ENCODE measurements around the gene EFCAB11.

- no peak for TF ChIP-seq POLR2A (IDR thresholded peaks at IDR 0.05)
- TF ChIP-seq, protein P1, sequence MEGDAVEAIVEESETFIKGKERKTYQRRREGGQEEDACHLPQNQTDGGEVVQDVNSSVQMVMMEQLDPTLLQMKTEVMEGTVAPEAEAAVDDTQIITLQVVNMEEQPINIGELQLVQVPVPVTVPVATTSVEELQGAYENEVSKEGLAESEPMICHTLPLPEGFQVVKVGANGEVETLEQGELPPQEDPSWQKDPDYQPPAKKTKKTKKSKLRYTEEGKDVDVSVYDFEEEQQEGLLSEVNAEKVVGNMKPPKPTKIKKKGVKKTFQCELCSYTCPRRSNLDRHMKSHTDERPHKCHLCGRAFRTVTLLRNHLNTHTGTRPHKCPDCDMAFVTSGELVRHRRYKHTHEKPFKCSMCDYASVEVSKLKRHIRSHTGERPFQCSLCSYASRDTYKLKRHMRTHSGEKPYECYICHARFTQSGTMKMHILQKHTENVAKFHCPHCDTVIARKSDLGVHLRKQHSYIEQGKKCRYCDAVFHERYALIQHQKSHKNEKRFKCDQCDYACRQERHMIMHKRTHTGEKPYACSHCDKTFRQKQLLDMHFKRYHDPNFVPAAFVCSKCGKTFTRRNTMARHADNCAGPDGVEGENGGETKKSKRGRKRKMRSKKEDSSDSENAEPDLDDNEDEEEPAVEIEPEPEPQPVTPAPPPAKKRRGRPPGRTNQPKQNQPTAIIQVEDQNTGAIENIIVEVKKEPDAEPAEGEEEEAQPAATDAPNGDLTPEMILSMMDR (IDR thresholded peaks at IDR 0.05), result no peak
Measured at GRCh38 chr14:89848165-89848564, 106.4 kb downstream of the EFCAB11 start.
